KOPT-K1 (cell line): ENCODE results near the gene TMEM131.

Experiments
- H3K27ac ChIP-seq: fragments of 200-600 bp; sonication (generic); 2 replicates; pipeline ENCODE4 v1.5.1; 2016; ENCODE audit warnings: antibody characterized with exemption, mild to moderate bottlenecking, low read depth, low read length; ENCODE audit not compliant: poor library complexity, severe bottlenecking
- H3K36me3 ChIP-seq: fragments of 200-600 bp; sonication (generic); 2 replicates; pipeline ENCODE4 v1.5.1; 2017; ENCODE audit warnings: antibody characterized with exemption, mild to moderate bottlenecking, low read length, moderate library complexity; ENCODE audit not compliant: insufficient read depth
- H3K9me3 ChIP-seq: fragments of 200-600 bp; sonication (generic); 2 replicates; pipeline ENCODE4 v1.5.1; 2017; ENCODE audit warnings: antibody characterized with exemption, low read length, mild to moderate bottlenecking; ENCODE audit not compliant: insufficient read depth, poor library complexity, severe bottlenecking

TMEM131 gene

GRCh38 chr2:97733341-97734035 lies 262.3 kb downstream of the TMEM131 start:
- Histone ChIP-seq H3K9me3 (peaks cover 18% of the 10 kb centered on the region), H3K27ac (no peak overlapping the region), H3K36me3 (peaks cover 99% of the 10 kb centered on the region)

GRCh38 chr2:97732436-97733340 lies 263.1 kb downstream of the TMEM131 start:
- Histone ChIP-seq H3K27ac (no peak overlapping the region), H3K9me3 (peaks cover 23% of the 10 kb centered on the region), H3K36me3 (peaks cover 99% of the 10 kb centered on the region)

- Histone ChIP-seq H3K36me3 (peaks cover 99% of the 10 kb centered on the region), H3K9me3 (peaks cover 23% of the 10 kb centered on the region), H3K27ac (no peak overlapping the region)
Observed at GRCh38 chr2:97731274-97732020, 264.3 kb downstream of the TMEM131 start.

- Histone ChIP-seq H3K9me3 (peaks cover 23% of the 10 kb centered on the region), H3K27ac (no peak overlapping the region), H3K36me3 (peaks cover 100% of the 10 kb centered on the region)
Observed at GRCh38 chr2:97730245-97730644, 265.5 kb downstream of the TMEM131 start.

- H3K9me3 ChIP-seq: peaks cover 23% of the 10 kb centered on the region
- H3K36me3 ChIP-seq: peaks cover 100% of the 10 kb centered on the region
- H3K27ac ChIP-seq: no peak overlapping the region
Observed at GRCh38 chr2:97728091-97728731, 267.5 kb downstream of the TMEM131 start.

- Histone ChIP-seq H3K36me3 (peaks cover 100% of the 10 kb centered on the region), H3K9me3 (peaks cover 23% of the 10 kb centered on the region), H3K27ac (no peak overlapping the region)
Observed at GRCh38 chr2:97727296-97727695, 268.5 kb downstream of the TMEM131 start.

- H3K9me3 ChIP-seq: peaks cover 23% of the 10 kb centered on the region
- no peak overlapping the region for H3K27ac ChIP-seq
- H3K36me3 ChIP-seq: peaks cover 99% of the 10 kb centered on the region
Observed at GRCh38 chr2:97726261-97727064, 269.3 kb downstream of the TMEM131 start.

- Histone ChIP-seq H3K36me3 (peaks cover 98% of the 10 kb centered on the region), H3K27ac (no peak overlapping the region), H3K9me3 (peaks cover 20% of the 10 kb centered on the region)
Observed at GRCh38 chr2:97724946-97725688, 270.6 kb downstream of the TMEM131 start.

- Histone ChIP-seq H3K27ac (no peak overlapping the region), H3K9me3 (peaks cover 14% of the 10 kb centered on the region)
Observed at GRCh38 chr2:97724501-97724900, 271.2 kb downstream of the TMEM131 start.

GRCh38 chr2:97724073-97724410 lies 271.7 kb downstream of the TMEM131 start:
- Histone ChIP-seq H3K9me3 (peaks cover 9% of the 10 kb centered on the region), H3K27ac (no peak overlapping the region)

More at GRCh38 chr2:97724501-97724900, 271.2 kb downstream of the TMEM131 start:
- H3K36me3 ChIP-seq: peaks cover 98% of the 10 kb centered on the region

GRCh38 chr2:97723156-97724072 lies 272.3 kb downstream of the TMEM131 start:
- peaks cover 87% of the 10 kb centered on the region for H3K36me3 ChIP-seq
- no peak overlapping the region for H3K27ac ChIP-seq
- H3K9me3 ChIP-seq: peaks cover 4% of the 10 kb centered on the region

More at GRCh38 chr2:97724073-97724410, 271.7 kb downstream of the TMEM131 start:
- H3K36me3 ChIP-seq: peaks cover 93% of the 10 kb centered on the region

GRCh38 chr2:97722227-97722626 lies 273.5 kb downstream of the TMEM131 start:
- no peak overlapping the region for H3K27ac ChIP-seq
- H3K36me3 ChIP-seq: peaks cover 76% of the 10 kb centered on the region
- H3K9me3 ChIP-seq: no peaks in the 10 kb centered on the region

GRCh38 chr2:97720746-97721145 lies 275.0 kb downstream of the TMEM131 start:
- Histone ChIP-seq H3K9me3 (no peaks in the 10 kb centered on the region), H3K27ac (peak overlapping the region; percentile 98), H3K36me3 (peaks cover 76% of the 10 kb centered on the region)
